Sigmoid colon (tissue), 3 donors: Measurements from ENCODE around the gene RYR3.
"Not testable (repeated sequence)": the region's sequence is repeated elsewhere in the genome, so short reads cannot be mapped to it uniquely, and the experiment has no call there.

Experiments
- POLR2A ChIP-seq, 2 donors: fragments of 450-650 bp; IDR thresholded peaks; one replicate each; pipeline ENCODE4 v1.6.1; 2016; ENCODE audit warnings: antibody characterized with exemption in 2 of 2, mild to moderate bottlenecking in 2 of 2, moderate library complexity in 2 of 2
- TF ChIP-seq, protein P1 (sequence below), 4 experiments: fragments of 450-650 bp in 3 of 4; fragments of 200-600 bp in 1 of 4; IDR thresholded peaks; one replicate each; pipeline ENCODE4 v1.5.1; 2016 to 2019; ENCODE audit warnings: antibody characterized with exemption in 4 of 4, mild to moderate bottlenecking in 3 of 4, moderate library complexity in 2 of 4

DNA sequence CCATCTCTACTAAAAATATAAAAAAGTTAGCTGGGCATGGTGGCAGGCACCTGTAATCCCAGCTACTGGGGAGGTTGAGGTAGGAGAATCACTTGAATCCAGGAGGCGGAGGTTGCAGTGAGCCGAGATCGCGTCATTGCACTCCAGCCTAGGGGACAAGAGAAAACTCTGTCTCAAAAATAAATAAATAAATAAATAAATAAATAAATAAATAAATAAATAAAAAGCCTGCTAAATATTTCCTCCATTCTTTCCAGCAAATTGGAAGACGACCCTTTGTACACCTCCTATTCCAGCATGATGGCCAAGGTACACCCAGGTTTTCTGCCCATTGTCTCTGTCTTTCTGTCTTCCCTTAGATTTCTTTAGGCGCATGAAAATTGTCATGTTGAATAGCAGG is 508.7 kb downstream of the RYR3 start:
- not testable (repeated sequence) for TF ChIP-seq POLR2A (IDR thresholded peaks at IDR 0.05)
- TF ChIP-seq, protein P1, sequence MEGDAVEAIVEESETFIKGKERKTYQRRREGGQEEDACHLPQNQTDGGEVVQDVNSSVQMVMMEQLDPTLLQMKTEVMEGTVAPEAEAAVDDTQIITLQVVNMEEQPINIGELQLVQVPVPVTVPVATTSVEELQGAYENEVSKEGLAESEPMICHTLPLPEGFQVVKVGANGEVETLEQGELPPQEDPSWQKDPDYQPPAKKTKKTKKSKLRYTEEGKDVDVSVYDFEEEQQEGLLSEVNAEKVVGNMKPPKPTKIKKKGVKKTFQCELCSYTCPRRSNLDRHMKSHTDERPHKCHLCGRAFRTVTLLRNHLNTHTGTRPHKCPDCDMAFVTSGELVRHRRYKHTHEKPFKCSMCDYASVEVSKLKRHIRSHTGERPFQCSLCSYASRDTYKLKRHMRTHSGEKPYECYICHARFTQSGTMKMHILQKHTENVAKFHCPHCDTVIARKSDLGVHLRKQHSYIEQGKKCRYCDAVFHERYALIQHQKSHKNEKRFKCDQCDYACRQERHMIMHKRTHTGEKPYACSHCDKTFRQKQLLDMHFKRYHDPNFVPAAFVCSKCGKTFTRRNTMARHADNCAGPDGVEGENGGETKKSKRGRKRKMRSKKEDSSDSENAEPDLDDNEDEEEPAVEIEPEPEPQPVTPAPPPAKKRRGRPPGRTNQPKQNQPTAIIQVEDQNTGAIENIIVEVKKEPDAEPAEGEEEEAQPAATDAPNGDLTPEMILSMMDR (IDR thresholded peaks at IDR 0.05): not testable (repeated sequence)
